Measurements from ENCODE around the gene RHOBTB1.
A peak's percentile ranks its signal among the peaks of the same experiment; 100 is the strongest.
"Not testable (repeated sequence)": the region's sequence is repeated elsewhere in the genome, so short reads cannot be mapped to it uniquely, and the experiment has no call there.

Gene RHOBTB1

DNA sequence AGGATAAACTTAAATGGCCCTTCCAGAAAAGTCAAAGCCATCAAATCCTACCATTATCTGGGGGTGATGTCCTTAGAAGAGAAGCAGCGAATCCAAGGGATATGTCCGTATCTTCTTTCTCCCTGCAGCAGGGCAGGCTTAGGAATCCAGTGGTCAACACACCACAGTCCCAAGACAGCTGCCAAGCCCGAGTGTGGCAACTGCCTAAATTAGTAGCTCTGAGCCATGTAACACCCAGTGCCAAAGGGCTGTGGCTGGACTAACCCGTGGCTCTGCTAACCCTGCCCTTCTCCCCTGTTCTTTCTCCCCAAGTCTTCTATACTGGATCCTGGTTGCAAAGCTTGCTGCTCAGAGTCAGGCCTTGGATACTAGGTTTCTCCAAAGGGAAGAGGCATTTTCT is 90.9 kb downstream of the RHOBTB1 start:
- no peaks in the 10 kb centered on the region for H3K27me3 ChIP-seq
- no peak overlapping the region for H3K9ac ChIP-seq
- H3K27ac ChIP-seq: no peak overlapping the region
- TF ChIP-seq Cebpa-rat (IDR thresholded peaks at IDR 0.05): no peak
- peaks cover 0 to 6% (median 0%) of the 10 kb centered on the region in 11 experiments; a peak in 4 of 22 replicates for H3K9me3 ChIP-seq (replicated peaks in 1 of 11)
- peaks cover 0 to 19% (median 13%) of the 10 kb centered on the region in 10 experiments; a peak in 15 of 20 replicates for H3K4me1 ChIP-seq
- H3K4me2 ChIP-seq: peak overlapping the region in 5 of 11 experiments; percentile 43 to 73 (median 56); a peak in 9 of 22 replicates
- H3K36me3 ChIP-seq: no peaks in the 10 kb centered on the region
- H3K4me3 ChIP-seq: no peak overlapping the region
- no peaks in the 10 kb centered on the region for H4K20me1 ChIP-seq

GRCh38 chr10:60849740-60850139 is 94.2 kb downstream of the RHOBTB1 start:
- no peaks in the 10 kb centered on the region for H3K36me3 ChIP-seq
- H3K4me3 ChIP-seq: no peak overlapping the region
- no peaks in the 10 kb centered on the region for H4K20me1 ChIP-seq
- peaks cover 0 to 20% (median 13%) of the 10 kb centered on the region in 10 experiments; a peak in 16 of 20 replicates for H3K4me1 ChIP-seq
- TF ChIP-seq Cebpa-rat (IDR thresholded peaks at IDR 0.05): no peak
- peaks cover 0 to 6% (median 0%) of the 10 kb centered on the region in 11 experiments; a peak in 4 of 22 replicates for H3K9me3 ChIP-seq (replicated peaks in 1 of 11)
- no peaks in the 10 kb centered on the region for H3K27me3 ChIP-seq
- no peak overlapping the region for H3K9ac ChIP-seq
- no peak overlapping the region for H3K27ac ChIP-seq
- no peak overlapping the region for H3K4me2 ChIP-seq

GRCh38 chr10:60849217-60849616 is 94.8 kb downstream of the RHOBTB1 start:
- no peaks in the 10 kb centered on the region for H3K36me3 ChIP-seq
- H3K4me2 ChIP-seq: no peak overlapping the region
- H3K4me1 ChIP-seq: peaks cover 0 to 20% (median 13%) of the 10 kb centered on the region in 10 experiments; a peak in 16 of 20 replicates
- no peak overlapping the region for H3K4me3 ChIP-seq
- no peaks in the 10 kb centered on the region for H4K20me1 ChIP-seq
- TF ChIP-seq Cebpa-rat (IDR thresholded peaks at IDR 0.05): no peak
- H3K27ac ChIP-seq: no peak overlapping the region
- no peaks in the 10 kb centered on the region for H3K27me3 ChIP-seq
- no peak overlapping the region for H3K9ac ChIP-seq
- peaks cover 0 to 6% (median 0%) of the 10 kb centered on the region in 11 experiments; a peak in 4 of 22 replicates for H3K9me3 ChIP-seq (replicated peaks in 1 of 11)

GRCh38 chr10:60848680-60849079 is 95.3 kb downstream of the RHOBTB1 start:
- no peak for TF ChIP-seq Cebpa-rat (IDR thresholded peaks at IDR 0.05)
- no peak overlapping the region for H3K27ac ChIP-seq
- no peaks in the 10 kb centered on the region for H3K27me3 ChIP-seq
- H3K4me3 ChIP-seq: no peak overlapping the region
- H3K4me1 ChIP-seq: peaks cover 0 to 20% (median 13%) of the 10 kb centered on the region in 10 experiments; a peak in 16 of 20 replicates
- no peaks in the 10 kb centered on the region for H3K36me3 ChIP-seq
- H4K20me1 ChIP-seq: no peaks in the 10 kb centered on the region
- H3K9me3 ChIP-seq (replicated peaks in 1 of 11): peaks cover 0 to 6% (median 0%) of the 10 kb centered on the region in 11 experiments; a peak in 4 of 22 replicates
- H3K9ac ChIP-seq: no peak overlapping the region
- no peak overlapping the region for H3K4me2 ChIP-seq

- H3K4me2 ChIP-seq: no peak overlapping the region
- H3K9me3 ChIP-seq (replicated peaks in 1 of 11): peaks cover 0 to 6% (median 0%) of the 10 kb centered on the region in 11 experiments; a peak in 4 of 22 replicates
- no peaks in the 10 kb centered on the region for H4K20me1 ChIP-seq
- no peaks in the 10 kb centered on the region for H3K36me3 ChIP-seq
- H3K27ac ChIP-seq: no peak overlapping the region
- no peak for TF ChIP-seq Cebpa-rat (IDR thresholded peaks at IDR 0.05)
- H3K9ac ChIP-seq: no peak overlapping the region
- peaks cover 0 to 18% (median 13%) of the 10 kb centered on the region in 10 experiments; a peak in 16 of 20 replicates for H3K4me1 ChIP-seq
- no peaks in the 10 kb centered on the region for H3K27me3 ChIP-seq
- no peak overlapping the region for H3K4me3 ChIP-seq
Measured at GRCh38 chr10:60848126-60848525, 95.9 kb downstream of the RHOBTB1 start.

DNA sequence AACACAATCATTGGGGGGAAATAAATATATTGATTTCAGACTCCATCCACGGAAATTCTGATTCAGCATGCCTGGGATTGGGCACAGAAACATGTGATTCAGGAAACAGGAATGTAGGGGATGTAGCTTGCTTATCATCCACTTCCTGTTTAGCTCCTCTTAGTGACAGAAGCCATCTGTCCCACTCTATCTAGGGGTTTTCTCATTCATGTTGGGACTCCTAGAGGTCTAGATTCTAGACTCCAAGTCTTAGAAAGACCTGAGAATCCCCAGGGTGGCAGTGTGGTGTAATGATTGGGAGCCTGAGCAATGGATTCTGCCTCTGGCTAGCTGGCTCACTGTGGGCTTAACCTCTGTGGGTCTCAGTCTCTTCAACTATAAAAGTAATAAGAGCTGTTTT is 97.8 kb downstream of the RHOBTB1 start:
- Histone ChIP-seq H3K4me1 (peaks cover 0 to 6% (median 0%) of the 10 kb centered on the region in 10 experiments; a peak in 2 of 20 replicates), H4K20me1 (no peaks in the 10 kb centered on the region), H3K4me2 (peak overlapping the region in 1 of 11 experiments; percentile 19; a peak in 1 of 22 replicates), H3K36me3 (no peaks in the 10 kb centered on the region), H3K9me3 (replicated peaks in 1 of 11) (peaks cover 0 to 6% (median 0%) of the 10 kb centered on the region in 11 experiments; a peak in 4 of 22 replicates), H3K27ac (no peak overlapping the region), H3K9ac (no peak overlapping the region), H3K27me3 (no peaks in the 10 kb centered on the region), H3K4me3 (no peak overlapping the region)
- no peak for TF ChIP-seq Cebpa-rat (IDR thresholded peaks at IDR 0.05)

GRCh38 chr10:60845038-60845437 is 98.9 kb downstream of the RHOBTB1 start:
- Histone ChIP-seq H3K36me3 (no peaks in the 10 kb centered on the region), H3K9ac (no peak overlapping the region), H3K9me3 (replicated peaks in 1 of 11) (no peaks in the 10 kb centered on the region; a peak in 1 of 22 replicates), H3K27me3 (no peaks in the 10 kb centered on the region), H4K20me1 (no peaks in the 10 kb centered on the region), H3K4me3 (no peak overlapping the region), H3K4me2 (no peak overlapping the region), H3K27ac (no peak overlapping the region), H3K4me1 (peaks cover 0 to 6% (median 0%) of the 10 kb centered on the region in 10 experiments; a peak in 2 of 20 replicates)
- TF ChIP-seq Cebpa-rat (IDR thresholded peaks at IDR 0.05): no peak

DNA sequence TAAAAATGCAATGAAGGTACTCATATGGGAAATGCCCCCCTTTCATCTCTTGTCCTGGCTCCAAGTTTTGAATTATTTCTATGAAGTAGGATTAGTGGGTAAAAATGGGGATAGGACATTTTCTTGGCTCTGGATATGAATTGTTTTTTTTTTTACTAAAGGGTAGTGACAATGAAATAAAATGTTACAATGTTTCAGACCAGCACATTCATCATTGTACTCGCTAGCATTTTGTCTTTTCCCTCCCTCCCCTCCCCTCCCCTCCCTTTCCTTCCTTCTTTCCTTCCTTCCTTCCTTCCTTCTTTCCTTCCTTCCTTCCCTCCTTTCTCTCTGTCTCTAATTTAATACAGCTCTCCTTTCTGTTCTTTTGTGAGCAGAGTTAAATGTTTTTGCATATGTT is 101.3 kb downstream of the RHOBTB1 start:
- no peak overlapping the region for H3K9ac ChIP-seq

DNA sequence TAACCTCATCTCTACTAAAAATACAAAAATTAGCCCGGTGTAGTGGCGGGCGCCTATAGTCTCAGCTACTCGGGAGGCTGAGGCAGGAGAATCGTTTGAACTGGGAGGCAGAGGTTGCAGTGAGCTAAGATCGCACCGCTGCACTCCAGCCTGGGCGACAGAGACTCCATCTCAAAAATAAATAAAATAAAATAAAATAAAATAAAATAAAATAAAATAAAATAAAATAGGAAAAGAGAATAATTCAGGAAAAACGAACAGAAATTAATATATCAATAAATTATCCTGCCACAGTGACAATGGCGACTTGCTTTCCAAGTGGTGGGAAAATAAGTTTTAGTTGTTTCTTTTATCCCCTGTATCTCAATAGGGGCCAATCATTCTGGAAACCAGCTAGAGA is 102.8 kb downstream of the RHOBTB1 start:
- H3K4me3 ChIP-seq; H3K27me3 ChIP-seq; H3K9me3 ChIP-seq (replicated peaks in 1 of 11); H3K4me2 ChIP-seq; H4K20me1 ChIP-seq; H3K9ac ChIP-seq; H3K4me1 ChIP-seq; H3K36me3 ChIP-seq; H3K27ac ChIP-seq: not testable (repeated sequence)

More for the DNA sequence above, 101.3 kb downstream of the RHOBTB1 start:
- no peaks in the 10 kb centered on the region for H3K36me3 ChIP-seq
- H3K27ac ChIP-seq: no peak overlapping the region
- H3K9me3 ChIP-seq (replicated peaks in 1 of 11): no peaks in the 10 kb centered on the region
- H3K4me1 ChIP-seq: peaks cover 0 to 6% (median 0%) of the 10 kb centered on the region in 10 experiments; a peak in 2 of 20 replicates
- TF ChIP-seq Cebpa-rat (IDR thresholded peaks at IDR 0.05): no peak
- H3K4me3 ChIP-seq: no peak overlapping the region
- H3K27me3 ChIP-seq: no peaks in the 10 kb centered on the region
- H3K4me2 ChIP-seq: no peak overlapping the region
- no peaks in the 10 kb centered on the region for H4K20me1 ChIP-seq

DNA sequence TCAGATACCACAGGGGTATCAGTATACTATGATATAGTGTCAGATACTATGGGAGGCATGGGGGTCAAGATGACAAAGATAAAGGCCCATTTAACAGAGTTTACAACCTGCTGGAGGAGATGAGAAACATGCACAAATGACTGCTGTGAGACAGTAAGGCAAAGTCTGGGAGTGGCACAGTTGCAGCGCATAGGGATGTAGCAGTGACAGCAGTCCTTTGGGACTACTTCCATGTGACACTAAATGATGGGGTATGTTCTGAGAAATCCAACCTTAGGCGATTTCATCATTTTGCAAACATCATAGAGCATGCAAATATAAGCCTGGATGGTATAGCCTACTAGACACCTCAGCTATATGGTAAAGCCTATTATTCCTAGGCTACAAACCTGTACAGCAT is 108.9 kb downstream of the RHOBTB1 start:
- Histone ChIP-seq H3K27ac (no peak overlapping the region), H3K27me3 (no peaks in the 10 kb centered on the region), H3K9ac (no peak overlapping the region), H3K4me2 (no peak overlapping the region), H3K4me1 (no peaks in the 10 kb centered on the region), H3K9me3 (replicated peaks in 1 of 11) (no peaks in the 10 kb centered on the region), H4K20me1 (no peaks in the 10 kb centered on the region), H3K36me3 (no peaks in the 10 kb centered on the region), H3K4me3 (no peak overlapping the region)
- TF ChIP-seq Cebpa-rat (IDR thresholded peaks at IDR 0.05): no peak
